ENCODE data around the gene UBE2J1.
"Not testable (repeated sequence)": the region's sequence is repeated elsewhere in the genome, so short reads cannot be mapped to it uniquely, and the experiment has no call there.

UBE2J1 gene

GRCh38 chr6:89321131-89321970, 31.2 kb downstream of the UBE2J1 start:
- no peak for DNase-seq (ENCODE audit: low read depth in 2 of 3, low spot score in 2 of 3)

- no peak for DNase-seq (ENCODE audit: low read depth in 2 of 3, low spot score in 2 of 3)
These were observed 32.4 kb downstream of the UBE2J1 start for GRCh38 chr6:89320012-89320559.

DNA sequence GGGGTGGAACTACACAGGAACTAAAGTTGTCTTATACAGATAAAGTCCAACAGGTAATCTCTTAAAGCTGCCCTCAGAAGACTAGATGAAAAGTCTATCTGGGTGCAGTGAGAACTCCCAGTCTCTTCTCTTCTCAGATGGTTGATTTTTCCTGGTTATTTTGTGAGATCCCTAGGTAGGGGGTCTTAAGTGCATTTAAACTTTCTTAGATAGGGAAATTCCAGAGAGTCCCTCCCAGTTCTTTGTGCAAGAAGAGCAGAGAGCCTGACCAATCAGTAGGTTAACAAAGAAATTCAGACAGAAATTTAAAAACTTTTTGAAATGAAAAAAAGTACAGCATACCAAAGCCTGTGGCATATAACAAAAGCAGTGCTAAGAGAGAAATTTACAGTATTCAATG, 35.5 kb downstream of the UBE2J1 start:
- no peak for DNase-seq (ENCODE audit: low read depth in 2 of 3, low spot score in 2 of 3)

GRCh38 chr6:89315249-89315885, 37.2 kb downstream of the UBE2J1 start, which contains the start of gene GABRR2:
GABRR2 (minus strand) TSS chr6:89315299; CDS start chr6:89315165, 134 bp downstream.
- DNase-seq (ENCODE audit: low read depth in 2 of 3, low spot score in 2 of 3) = no peak

DNA sequence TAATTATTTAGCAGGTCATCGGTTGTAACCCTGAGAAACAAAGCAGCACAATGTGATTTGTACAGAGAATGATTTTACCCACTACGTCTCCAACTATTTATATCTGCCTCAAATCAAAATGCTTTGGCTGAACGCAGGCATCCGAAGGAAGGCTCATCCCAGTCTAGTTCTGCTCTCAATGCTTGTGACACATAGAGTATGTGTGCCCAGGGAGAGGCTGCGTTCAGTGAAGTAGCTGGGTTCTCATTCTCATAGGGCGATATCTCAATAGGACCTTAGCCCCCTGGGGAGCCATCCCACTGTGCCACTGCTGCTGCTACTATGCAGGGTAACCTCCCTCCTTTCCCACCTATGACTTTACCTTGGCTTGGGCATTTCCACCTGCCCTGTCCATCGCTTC, 37.8 kb downstream of the UBE2J1 start:
- no peak for DNase-seq (ENCODE audit: low read depth in 2 of 3, low spot score in 2 of 3)

DNA sequence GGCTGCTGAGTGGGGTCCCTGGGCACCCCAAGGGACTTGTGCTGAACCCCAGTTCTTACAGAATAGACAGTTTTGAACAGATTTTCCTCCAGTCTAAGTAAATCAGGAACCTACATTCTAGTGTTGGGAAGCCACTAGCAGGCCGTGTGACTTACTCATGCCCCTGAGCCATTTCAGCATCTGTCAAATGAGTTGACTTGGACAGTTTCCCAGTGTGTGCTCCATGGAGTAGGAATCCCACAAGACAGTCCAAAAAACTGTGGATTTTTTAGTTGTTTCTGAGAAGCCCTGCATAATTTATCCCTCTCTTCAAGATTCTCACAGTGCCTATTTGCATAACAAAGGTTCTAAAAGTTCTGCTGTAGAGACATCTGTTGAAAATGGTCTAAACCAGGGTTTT, 39.5 kb downstream of the UBE2J1 start:
- no peak for DNase-seq (ENCODE audit: low read depth in 2 of 3, low spot score in 2 of 3)

DNA sequence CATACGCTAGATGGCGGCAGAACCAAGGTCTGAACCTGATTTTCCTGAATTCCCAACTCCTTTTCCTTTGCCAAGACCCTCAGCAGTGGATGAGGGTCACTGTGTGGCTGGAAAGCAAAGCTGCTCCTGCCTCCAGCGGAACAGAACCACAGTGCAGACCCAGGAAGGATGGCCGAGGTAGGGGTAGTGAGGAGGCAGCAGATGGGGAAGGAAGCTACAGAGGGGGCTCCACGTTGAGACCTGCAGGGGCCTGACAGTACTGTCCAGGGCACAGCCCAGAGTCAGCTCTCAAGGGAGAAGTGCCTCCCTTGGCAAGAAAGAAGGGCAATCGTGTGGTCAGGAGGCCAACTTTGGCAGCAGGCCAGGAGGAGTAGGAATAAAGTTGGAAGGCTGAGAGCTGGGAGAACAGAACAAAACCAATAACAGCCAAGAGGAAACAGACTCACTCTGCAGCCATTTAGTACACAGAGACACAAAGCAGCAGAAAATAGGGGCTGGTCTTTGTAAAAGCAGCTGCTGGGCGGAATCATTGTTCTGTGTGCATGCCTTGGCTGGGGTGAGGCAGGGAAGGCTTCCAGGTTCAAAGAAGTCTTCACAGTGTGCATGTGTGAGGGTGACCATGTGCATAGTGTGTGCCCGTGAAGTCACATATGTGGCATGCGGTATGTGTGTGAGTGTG, 40.5 kb downstream of the UBE2J1 start:
- no peak for DNase-seq (ENCODE audit: low read depth in 2 of 3, low spot score in 2 of 3)

DNA sequence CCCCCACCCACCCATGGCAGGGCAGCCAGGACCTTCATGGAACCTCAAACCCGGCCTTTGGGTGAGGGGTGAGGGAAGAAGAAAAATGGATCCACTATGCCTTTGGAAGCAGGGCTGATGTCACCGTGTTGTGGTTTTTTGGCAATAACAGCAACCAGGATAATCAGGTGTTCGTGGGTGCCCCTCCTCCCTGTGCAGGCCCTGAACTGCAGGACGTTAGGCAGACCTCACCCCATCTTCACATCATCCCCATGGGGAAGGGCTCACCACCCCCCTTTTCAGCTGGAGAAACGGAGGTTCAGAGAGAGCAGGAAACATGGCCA, 41.0 kb downstream of the UBE2J1 start:
- DNase-seq (ENCODE audit: low read depth in 2 of 3, low spot score in 2 of 3) = no peak

DNA sequence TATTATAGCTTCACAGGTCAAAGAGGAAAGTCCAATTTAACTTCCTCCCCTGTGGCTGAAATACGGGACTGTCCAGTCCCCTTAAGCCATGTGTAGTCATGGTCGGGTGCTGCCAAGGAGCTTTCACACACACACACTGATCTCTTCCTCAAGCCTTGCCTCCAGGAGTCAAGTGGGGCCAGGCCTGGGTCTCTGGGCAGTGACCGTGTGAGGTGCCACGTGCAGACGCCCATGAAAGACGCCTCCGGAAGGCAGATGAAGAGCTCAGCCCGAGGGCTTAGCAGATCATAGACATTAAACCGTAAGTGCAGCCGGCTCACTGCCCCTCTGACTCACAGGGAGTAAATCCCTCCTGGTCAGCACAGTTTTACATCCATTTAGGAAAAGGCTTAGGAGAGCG, 41.6 kb downstream of the UBE2J1 start:
- no peak for DNase-seq (ENCODE audit: low read depth in 2 of 3, low spot score in 2 of 3)

DNA sequence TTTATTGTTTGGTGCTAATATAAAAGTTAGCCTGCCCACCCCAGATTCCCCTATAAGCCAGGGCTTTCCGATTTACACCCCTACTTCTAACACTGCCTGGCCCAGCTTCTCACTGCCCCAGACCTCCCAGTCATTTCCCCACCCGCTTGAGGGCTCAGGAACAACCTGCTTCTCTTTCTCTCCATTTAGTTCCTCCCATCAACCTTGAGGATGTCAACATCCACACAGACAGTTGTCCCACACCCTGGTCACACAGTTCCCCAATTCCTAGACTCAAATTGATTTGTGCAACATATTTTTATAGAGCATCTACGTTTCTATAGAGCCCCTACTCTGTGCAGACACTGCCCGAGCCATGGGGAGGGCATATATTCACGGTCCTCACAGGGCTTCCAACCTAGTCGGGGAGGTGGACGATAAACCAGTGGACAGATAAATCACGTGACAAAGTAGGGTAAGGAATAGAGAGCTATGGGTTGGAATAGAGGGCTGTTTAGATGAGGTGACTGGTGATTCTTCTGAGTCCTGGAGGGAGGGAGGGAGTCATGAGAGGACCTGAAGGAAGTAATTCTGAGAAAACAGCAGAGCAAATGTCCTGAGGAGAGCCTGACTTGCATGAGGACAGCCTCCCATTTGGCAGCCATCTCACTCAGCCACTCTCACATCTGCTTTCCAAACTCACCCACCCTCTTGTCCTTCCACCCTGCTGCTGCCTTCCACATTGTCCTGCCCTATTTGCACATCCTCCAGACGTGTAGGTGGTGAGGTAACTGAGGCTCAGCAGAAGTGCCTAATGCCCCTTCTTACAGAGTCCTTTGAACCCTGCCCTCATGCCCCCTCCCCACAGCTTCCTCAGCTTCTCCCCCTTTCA, 43.8 kb downstream of the UBE2J1 start:
- no peak for DNase-seq (ENCODE audit: low read depth in 2 of 3, low spot score in 2 of 3)

- DNase-seq (ENCODE audit: low read depth in 2 of 3, low spot score in 2 of 3) = not testable (repeated sequence)
These were observed 48.0 kb downstream of the UBE2J1 start for GRCh38 chr6:89304517-89304916.

DNA sequence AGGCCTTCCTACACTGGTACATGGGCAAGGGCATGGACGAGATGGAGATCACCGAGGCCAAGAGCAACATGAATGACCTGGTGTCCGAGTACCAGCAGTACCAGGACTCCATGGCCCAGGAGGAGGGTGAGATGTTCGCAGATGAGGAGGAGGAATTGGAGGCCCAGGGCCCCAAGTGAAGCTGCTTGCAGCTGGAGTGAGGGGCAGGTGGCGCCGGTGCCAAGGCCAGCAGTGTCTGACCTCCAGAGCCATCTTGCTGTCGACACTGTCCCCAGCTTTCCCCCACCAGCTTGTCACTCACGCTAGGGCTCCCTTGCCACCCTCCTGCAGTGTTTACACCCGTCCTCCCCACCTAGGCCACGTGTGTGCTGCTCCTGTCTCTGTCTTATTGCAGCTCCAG, 49.6 kb downstream of the UBE2J1 start:
- DNase-seq (ENCODE audit: low read depth in 2 of 3, low spot score in 2 of 3) = no peak

DNA sequence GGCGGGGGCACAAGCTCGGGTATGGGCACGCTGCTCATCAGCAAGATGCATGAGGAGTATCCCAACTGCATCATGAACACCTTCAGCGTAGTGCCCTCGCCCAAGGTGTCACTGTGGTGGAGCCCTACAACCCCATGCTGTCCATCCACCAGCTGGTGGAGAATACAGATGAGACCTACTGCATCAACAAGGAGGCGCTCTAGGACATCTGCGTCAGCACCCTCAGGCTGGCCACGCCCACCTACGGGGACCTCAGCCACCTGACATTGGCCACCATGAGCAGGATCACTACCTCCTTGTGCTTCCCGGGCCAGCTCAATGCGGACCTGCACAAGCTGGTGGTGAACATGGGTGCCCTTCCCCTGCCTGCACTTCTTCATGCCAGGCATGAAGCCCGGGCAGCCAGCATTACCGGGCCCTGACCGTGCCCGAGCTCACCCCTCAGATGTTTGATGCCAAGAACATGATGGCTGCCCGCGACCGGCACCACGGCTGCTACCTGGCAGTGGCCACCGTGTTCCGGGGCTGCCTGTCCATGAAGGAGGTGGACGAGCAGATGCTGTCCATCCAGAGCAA, 50.2 kb downstream of the UBE2J1 start:
- no peak for DNase-seq (ENCODE audit: low read depth in 2 of 3, low spot score in 2 of 3)

- DNase-seq (ENCODE audit: low read depth in 2 of 3, low spot score in 2 of 3) = no peak
These were observed 50.8 kb downstream of the UBE2J1 start for GRCh38 chr6:89301586-89302194.

DNA sequence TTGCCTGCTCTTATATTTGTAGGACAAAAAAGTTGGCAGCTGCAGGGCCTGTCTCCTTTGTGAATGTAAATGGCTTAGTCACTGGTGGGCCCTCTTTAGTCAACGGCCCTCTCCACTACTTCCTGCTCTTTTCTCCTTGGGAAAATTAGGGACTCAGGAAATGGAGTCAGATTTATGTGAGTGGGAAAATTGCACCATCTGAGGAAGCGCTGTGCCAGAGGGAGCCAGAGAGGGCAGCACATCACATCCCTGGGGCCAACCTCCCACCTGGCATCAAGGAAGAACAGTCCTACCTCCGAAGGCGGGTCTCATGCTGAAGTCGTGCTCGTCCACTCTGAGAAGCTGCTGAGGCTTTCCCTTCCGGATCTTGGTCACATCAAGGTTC, 53.1 kb downstream of the UBE2J1 start:
- DNase-seq (ENCODE audit: low read depth in 2 of 3, low spot score in 2 of 3) = no peak

DNA sequence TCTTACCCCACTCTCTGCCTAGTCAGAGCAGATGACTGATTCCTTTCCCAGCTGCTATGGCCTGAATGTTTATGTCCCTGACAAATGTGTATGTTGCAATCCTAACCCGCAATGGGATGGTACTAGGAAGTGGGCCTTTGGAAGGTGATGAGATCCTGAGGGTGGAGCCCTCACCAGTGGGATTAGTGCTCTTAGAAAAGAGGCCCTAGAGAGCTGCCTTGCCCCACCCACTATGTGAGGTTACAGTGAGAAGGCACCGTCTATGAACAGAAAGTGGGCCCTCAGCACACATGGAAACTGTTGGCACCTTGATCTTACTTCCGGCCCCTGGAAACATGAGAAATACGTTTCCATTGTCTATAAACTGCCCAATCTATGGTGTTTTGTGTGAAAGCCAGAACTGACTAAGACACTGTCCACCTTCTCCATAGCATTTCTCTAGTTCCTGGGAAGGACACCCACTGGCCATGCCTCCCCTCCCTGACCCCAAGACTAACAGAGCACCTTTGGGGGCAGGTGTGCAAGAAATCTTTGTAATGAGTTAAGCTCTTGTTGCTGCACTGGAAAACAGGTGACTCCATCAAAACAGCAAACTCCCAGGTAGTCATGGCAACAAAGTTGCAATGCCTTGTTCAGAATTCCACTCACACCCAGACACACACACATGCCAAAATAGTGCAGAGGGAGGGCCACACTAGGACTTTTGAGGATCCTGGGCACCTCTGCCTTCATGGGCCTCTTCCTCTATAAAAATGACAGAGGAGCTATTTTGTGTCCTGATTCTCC, 53.6 kb downstream of the UBE2J1 start:
- DNase-seq (ENCODE audit: low read depth in 2 of 3, low spot score in 2 of 3) = no peak

DNA sequence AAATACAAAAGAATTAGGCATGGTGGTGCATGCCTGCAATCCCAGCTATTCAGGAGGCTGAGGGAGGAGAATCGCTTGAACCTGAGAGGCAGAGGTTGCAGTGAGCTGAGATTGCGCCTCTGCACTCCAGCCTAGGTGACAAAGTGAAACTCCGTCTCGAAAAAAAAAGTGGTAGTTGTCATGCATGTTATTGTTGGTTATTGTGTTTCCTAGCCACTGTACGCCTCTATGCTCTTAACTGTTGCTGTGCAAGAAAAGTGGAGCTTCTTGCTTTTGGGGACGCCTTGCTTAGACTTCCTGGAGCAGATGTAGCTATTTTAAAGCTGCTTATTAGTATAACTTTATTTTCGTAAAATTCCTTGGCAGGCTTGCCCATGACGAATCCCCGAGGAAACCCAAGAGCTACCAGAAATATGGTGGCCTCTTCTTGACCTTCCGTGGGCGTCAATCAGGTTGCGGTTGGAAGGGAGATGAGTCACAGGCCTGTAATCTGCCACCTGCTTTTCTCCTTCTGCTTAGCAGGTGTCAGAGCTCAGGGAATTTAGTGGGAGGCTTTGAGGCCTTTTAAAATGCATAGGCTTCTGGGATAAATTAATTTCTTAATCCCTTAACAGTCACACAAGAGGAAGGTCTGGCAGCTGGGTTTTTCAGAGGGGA, 54.7 kb downstream of the UBE2J1 start:
- DNase-seq (ENCODE audit: low read depth in 2 of 3, low spot score in 2 of 3) = peak in 1 of 3 experiments; percentile 35

DNA sequence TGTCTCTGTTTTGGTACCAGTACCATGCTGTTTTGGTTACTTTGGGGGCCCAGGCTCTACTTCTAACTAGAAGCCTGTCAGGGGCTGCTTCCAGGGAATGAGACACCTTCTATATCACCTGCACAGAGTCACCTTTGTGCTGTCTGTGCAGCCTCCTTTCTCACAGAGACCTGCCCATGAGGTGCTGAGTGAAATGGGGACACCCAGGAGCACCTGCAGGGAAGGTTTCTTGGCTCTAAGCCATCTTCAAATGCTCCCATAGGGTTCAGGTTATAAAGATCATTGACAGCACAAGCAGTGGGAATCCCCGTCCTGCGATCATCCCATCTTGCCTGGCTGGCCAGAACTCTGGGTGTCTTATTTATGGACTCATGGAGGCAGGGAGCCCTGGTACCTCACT, 56.5 kb downstream of the UBE2J1 start:
- no peak for DNase-seq (ENCODE audit: low read depth in 2 of 3, low spot score in 2 of 3)

DNA sequence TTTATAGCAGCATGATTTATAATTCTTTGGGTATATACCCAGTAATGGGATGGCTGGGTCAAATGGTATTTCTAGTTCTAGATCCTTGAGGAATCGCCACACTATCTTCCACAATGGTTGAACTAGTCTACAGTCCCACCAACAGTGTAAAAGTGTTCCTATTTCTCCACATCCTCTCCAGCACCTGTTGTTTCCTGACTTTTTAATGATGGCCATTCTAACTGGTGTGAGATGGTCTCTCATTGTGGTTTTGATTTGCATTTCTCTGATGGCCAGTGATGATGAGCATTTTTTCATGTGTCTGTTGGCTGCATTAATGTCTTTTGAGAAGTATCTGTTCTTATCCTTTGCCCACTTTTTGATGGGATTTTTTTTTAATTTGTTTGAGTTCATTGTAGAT, 57.4 kb downstream of the UBE2J1 start:
- not testable (repeated sequence) for DNase-seq (ENCODE audit: low read depth in 2 of 3, low spot score in 2 of 3)

Data from activated CD8-positive, alpha-beta memory T cell treated with anti-CD3 and anti-CD28 coated beads for 48 hours (primary cell).